NB4 (cell line): ENCODE measurements around the gene P2RX2.
A peak's percentile ranks its signal among the peaks of the same experiment; 100 is the strongest.

Experiments
- DNase-seq: peaks from one replicate; pipeline ENCODE4 v3.0.0; 2010; ENCODE audit warnings: low read depth
- H3K4me3 ChIP-seq: one replicate; pipeline ENCODE4 v1.5.1; 2011; ENCODE audit warnings: mild to moderate bottlenecking, low read depth, low read length, moderate library complexity
- CTCF ChIP-seq: IDR thresholded peaks from one replicate; pipeline ENCODE4 v1.5.1; 2012; ENCODE audit warnings: low read depth, low read length
- MAX ChIP-seq: IDR thresholded peaks from 2 replicates; pipeline ENCODE4 v1.6.1; 2011; ENCODE audit warnings: low read depth, low read length
- MYC ChIP-seq: IDR thresholded peaks from 2 replicates; pipeline ENCODE4 v1.6.1; 2011; ENCODE audit warnings: low read depth, low read length
- POLR2A ChIP-seq: IDR thresholded peaks from 2 replicates; pipeline ENCODE4 v1.6.1; 2011; ENCODE audit warnings: mild to moderate bottlenecking; ENCODE audit not compliant: insufficient read length; ENCODE audit errors: extremely low read depth

The P2RX2 gene

GRCh38 chr12:132614029-132614428 is 4.5 kb upstream of the P2RX2 start:
- TF ChIP-seq MAX (no peak), CTCF (no peak), POLR2A (no peak), MYC (no peak)
- DNase-seq, result no peak
- H3K4me3 ChIP-seq, result no peak overlapping the region

- no peak overlapping the region for H3K4me3 ChIP-seq
- DNase-seq, result peak; percentile 90
- TF ChIP-seq MYC, result peak; percentile 94
- peak; percentile 94 for TF ChIP-seq MAX
- peak; percentile 94 for TF ChIP-seq CTCF
- no peak for TF ChIP-seq POLR2A
Observed at GRCh38 chr12:132614861-132615578, 3.6 kb upstream of the P2RX2 start.

- no peak overlapping the region for H3K4me3 ChIP-seq
- DNase-seq, result no peak
- TF ChIP-seq CTCF (no peak), MYC (no peak), POLR2A (no peak)
Observed at GRCh38 chr12:132615579-132616038, 3.0 kb upstream of the P2RX2 start.

GRCh38 chr12:132617135-132617701 is 1.4 kb upstream of the P2RX2 start:
- H3K4me3 ChIP-seq, result no peak overlapping the region
- TF ChIP-seq CTCF, result no peak
- no peak for TF ChIP-seq MAX
- no peak for TF ChIP-seq POLR2A
- TF ChIP-seq MYC, result no peak
- DNase-seq, result no peak

- no peak for DNase-seq
- no peak overlapping the region for H3K4me3 ChIP-seq
Observed at GRCh38 chr12:132617822-132618682, 524 bp upstream of the P2RX2 start.

More at GRCh38 chr12:132617822-132618682, 524 bp upstream of the P2RX2 start:
- TF ChIP-seq MAX (no peak), CTCF (no peak), MYC (no peak), POLR2A (no peak)
